ENCODE measurements around the gene TMEM120B.
"Not testable (repeated sequence)": the region's sequence is repeated elsewhere in the genome, so short reads cannot be mapped to it uniquely, and the experiment has no call there.

Gene TMEM120B

GRCh38 chr12:121745545-121745944 is 33.0 kb downstream of the TMEM120B start:
- not testable (repeated sequence) for DNase-seq (ENCODE audit: low read depth)

GRCh38 chr12:121748218-121748570 is 35.6 kb downstream of the TMEM120B start:
- DNase-seq (ENCODE audit: low read depth) = no peak

- no peak for DNase-seq (ENCODE audit: low read depth)
Observed at GRCh38 chr12:121748571-121749265, 36.2 kb downstream of the TMEM120B start.

GRCh38 chr12:121749267-121749666 is 36.7 kb downstream of the TMEM120B start:
- DNase-seq (ENCODE audit: low read depth) = no peak

GRCh38 chr12:121750507-121750955 is 38.0 kb downstream of the TMEM120B start:
- no peak for DNase-seq (ENCODE audit: low read depth)

GRCh38 chr12:121751034-121751433 is 38.5 kb downstream of the TMEM120B start:
- no peak for DNase-seq (ENCODE audit: low read depth)

GRCh38 chr12:121751749-121752351 is 39.3 kb downstream of the TMEM120B start:
- DNase-seq (ENCODE audit: low read depth) = no peak

GRCh38 chr12:121753844-121754264 is 41.3 kb downstream of the TMEM120B start:
- no peak for DNase-seq (ENCODE audit: low read depth)

- no peak for DNase-seq (ENCODE audit: low read depth)
Observed at GRCh38 chr12:121754836-121755235, 42.3 kb downstream of the TMEM120B start.

GRCh38 chr12:121755591-121755990 is 43.0 kb downstream of the TMEM120B start:
- no peak for DNase-seq (ENCODE audit: low read depth)

- DNase-seq (ENCODE audit: low read depth) = not testable (repeated sequence)
Observed at GRCh38 chr12:121758536-121758935, 46.0 kb downstream of the TMEM120B start.

- DNase-seq (ENCODE audit: low read depth) = no peak
Observed at GRCh38 chr12:121762269-121762668, 49.7 kb downstream of the TMEM120B start.

- no peak for DNase-seq (ENCODE audit: low read depth)
Observed at GRCh38 chr12:121764808-121765207, 52.3 kb downstream of the TMEM120B start.

GRCh38 chr12:121765573-121765972 is 53.0 kb downstream of the TMEM120B start:
- DNase-seq (ENCODE audit: low read depth) = peak; percentile 46

- no peak for DNase-seq (ENCODE audit: low read depth)
Observed at GRCh38 chr12:121766290-121767039, 53.9 kb downstream of the TMEM120B start.

- DNase-seq (ENCODE audit: low read depth) = no peak
Observed at GRCh38 chr12:121767525-121768016, 55.0 kb downstream of the TMEM120B start.

GRCh38 chr12:121769297-121769830 is 56.8 kb downstream of the TMEM120B start:
- no peak for DNase-seq (ENCODE audit: low read depth)

GRCh38 chr12:121769831-121770301 is 57.3 kb downstream of the TMEM120B start:
- DNase-seq (ENCODE audit: low read depth) = no peak

- no peak for DNase-seq (ENCODE audit: low read depth)
Observed at GRCh38 chr12:121770388-121770787, 57.8 kb downstream of the TMEM120B start.

- DNase-seq (ENCODE audit: low read depth) = no peak
Observed at GRCh38 chr12:121770813-121771625, 58.5 kb downstream of the TMEM120B start.

GRCh38 chr12:121773011-121773777 is 60.6 kb downstream of the TMEM120B start:
- DNase-seq (ENCODE audit: low read depth) = no peak
